Measurements from ENCODE around the gene NOS3.

GRCh38 chr7:150946421-150947240 lies 44.2 kb upstream of the NOS3 start:
- TF ChIP-seq POLR2AphosphoS5 (IDR thresholded peaks at IDR 0.05) (no peak), CTCF (IDR thresholded peaks at IDR 0.05 in 8 of 11, conservative IDR thresholded peaks at IDR 0.05 in 3 of 11) (no peak), POLR2A (IDR thresholded peaks at IDR 0.05) (no peak)

Data from spleen (tissue), 7 donors.